Measurements from ENCODE around the gene TSPYL1. TPM values are rescaled to one million over a fixed set of nuclear protein-coding genes. Genes with fewer than 3 reads are reported as not detected.
A peak's percentile ranks its signal among the peaks of the same experiment; 100 is the strongest.
"Not testable (repeated sequence)": the region's sequence is repeated elsewhere in the genome, so short reads cannot be mapped to it uniquely, and the experiment has no call there.

The TSPYL1 gene
- total RNA-seq, 1 donor from 2014 or later = 54.0 TPM

- no peak for ATAC-seq
Measured at GRCh38 chr6:116292553-116292952, 12.8 kb upstream of the TSPYL1 start.

- ATAC-seq = no peak
Measured at GRCh38 chr6:116291701-116292396, 12.1 kb upstream of the TSPYL1 start.

DNA sequence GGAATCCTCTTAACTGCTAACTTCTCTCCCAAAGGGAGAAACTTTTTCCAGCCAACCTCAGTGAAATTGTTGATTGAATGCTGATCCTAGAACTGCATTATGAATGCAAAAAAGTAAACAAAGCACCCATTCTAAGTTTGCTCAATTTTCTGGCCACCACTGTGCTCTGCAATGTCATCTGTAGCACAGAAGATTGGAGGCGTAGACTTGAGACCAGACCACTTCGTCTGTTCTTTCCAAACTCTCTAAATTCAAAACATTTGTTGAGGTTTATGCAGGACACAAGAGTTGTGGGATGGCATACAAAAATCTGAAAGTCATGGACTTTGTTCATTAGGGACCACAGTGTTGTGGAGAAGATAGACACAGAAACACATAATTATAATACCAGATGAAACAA lies 11.1 kb upstream of the TSPYL1 start:
- no peak for ATAC-seq

DNA sequence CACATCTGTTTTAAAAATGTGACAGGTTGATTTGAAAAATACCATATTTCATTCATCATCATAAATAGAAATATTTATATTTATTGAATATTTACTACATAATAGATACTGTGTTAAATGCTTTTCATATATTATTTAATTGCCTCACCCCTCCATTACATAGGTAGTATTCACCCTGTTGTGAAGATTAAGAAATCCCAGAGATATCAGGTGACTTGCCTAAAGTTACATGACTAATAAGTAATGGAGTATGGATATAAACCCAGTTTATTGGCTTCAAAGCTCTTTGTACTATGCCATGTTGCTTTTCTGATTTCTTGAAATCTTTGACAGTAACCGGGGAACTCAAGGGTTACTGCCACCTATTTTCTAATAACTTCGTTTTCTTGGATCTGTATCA lies 10.1 kb upstream of the TSPYL1 start:
- no peak for ATAC-seq

GRCh38 chr6:116287689-116288282 lies 8.1 kb upstream of the TSPYL1 start:
- peak; percentile 74 for ATAC-seq

DNA sequence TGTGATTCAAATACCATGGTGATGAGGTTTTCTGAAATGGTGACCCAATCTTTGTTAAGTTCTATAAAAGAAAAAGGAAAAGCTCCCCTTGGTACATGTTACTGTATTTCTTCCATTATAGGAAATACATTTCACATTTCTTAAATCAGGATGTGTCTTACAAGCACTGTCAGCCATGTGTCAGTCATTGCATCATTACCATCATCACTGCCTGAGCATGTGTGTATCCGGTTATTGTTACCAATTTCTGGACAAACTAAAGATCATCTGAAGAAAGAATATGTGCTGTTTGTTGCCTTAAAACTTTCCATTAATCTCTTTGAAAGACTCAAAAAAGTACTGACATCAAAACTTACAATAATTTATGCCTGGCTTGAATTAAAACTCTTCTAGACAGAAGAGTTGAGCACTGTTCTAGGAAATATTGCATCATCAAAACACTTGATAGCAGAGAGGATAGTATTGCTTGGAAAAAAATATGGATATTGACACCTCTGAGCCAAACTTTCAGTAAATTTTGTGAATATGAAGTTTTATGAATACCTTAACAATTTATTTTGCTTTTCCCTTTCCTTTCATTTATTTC lies 7.1 kb upstream of the TSPYL1 start:
- ATAC-seq = no peak

GRCh38 chr6:116284984-116285383 lies 5.3 kb upstream of the TSPYL1 start:
- ATAC-seq = not testable (repeated sequence)

DNA sequence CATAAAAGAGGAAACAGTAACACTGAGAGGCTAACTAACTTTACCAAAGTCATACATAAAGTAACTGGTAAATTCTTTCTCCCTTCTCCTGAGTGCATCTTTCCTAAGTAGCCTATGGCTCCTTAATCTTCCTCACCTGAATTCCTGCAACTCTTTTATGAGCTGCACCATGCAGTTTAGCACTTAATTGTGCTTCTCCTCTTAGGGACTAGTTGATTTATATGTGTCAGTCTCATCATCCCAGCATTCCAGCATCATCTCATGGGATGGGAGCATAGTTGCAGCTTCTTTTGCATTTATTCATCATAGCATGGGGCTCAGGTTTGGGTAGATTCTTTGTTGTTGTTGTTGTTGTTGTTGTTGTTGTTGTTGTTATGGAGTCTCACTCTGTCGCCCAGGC lies 3.5 kb upstream of the TSPYL1 start:
- ATAC-seq = no peak

- no peak for ATAC-seq
Measured at GRCh38 chr6:116282698-116283097, 3.0 kb upstream of the TSPYL1 start.

DNA sequence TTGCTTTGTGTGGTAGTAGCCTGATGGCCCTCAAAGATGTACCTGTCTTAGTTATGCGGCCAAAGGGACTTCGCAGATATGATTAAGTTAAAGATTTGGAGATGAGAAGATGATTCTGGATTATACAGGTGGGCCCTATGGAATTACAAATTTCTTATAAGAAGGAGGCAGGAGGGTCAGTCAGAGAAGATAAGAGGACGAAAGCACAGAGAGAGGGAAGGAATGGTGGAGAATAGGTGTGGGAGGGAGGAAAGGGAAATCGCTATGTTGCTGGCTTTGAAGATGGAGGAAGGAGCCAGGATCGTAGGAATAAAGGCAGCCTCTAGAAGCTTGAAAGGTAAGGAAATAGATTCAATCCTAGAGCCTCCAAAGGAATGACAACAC lies 1.2 kb upstream of the TSPYL1 start:
- no peak for ATAC-seq

GRCh38 chr6:116280161-116280932 lies 617 bp upstream of the TSPYL1 start:
- no peak for ATAC-seq

- ATAC-seq = peak; percentile 23
Measured at GRCh38 chr6:116278854-116279231, 887 bp downstream of the TSPYL1 start.

GRCh38 chr6:116278481-116278829 lies 1.3 kb downstream of the TSPYL1 start:
- no peak for ATAC-seq

DNA sequence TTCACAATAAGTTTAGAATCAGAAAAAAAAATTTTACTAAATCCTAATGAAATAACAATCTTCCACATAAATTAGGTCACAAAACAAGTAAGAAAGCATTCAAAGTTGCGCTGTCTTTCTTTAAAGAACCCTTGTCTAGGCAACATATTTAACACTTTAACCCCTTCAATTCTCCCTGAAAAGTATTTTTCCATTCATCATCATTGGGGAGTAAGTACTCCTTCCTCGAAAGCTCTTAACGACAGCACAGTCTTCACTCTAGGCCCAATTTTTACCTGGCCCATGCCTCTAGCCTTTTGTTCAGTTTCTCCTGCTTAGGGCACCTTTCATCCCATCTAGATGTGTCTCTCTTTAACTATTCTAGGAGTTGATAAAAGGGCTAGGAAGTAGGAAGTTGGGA lies 2.6 kb downstream of the TSPYL1 start:
- no peak for ATAC-seq

DNA sequence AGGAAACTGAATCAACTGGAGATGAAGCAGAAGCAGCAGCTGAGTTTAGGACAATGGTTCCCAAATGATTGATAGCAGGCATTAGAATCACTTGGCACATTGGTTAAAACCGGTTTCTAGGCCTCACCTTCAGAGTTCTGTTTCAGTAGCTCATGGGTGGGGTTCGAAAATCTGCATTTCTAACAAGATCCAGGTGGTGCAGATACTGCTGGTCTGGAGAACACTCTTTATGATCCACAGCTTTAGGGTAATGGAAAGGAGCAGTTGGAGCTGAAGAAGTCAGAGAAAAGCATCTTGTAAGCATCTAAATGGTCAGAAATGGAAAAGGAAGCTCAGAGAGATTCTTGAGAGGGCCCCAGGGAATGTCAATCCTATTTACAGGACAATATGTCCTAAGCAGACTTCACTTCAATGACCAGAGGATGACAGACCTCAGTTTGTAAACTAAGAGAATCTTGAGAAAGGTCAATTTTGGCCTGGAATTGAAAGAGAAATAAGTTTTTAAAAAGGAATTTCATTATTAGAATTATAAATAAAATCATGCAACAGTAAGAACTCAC lies 8.5 kb downstream of the TSPYL1 start:
- no peak for ATAC-seq

DNA sequence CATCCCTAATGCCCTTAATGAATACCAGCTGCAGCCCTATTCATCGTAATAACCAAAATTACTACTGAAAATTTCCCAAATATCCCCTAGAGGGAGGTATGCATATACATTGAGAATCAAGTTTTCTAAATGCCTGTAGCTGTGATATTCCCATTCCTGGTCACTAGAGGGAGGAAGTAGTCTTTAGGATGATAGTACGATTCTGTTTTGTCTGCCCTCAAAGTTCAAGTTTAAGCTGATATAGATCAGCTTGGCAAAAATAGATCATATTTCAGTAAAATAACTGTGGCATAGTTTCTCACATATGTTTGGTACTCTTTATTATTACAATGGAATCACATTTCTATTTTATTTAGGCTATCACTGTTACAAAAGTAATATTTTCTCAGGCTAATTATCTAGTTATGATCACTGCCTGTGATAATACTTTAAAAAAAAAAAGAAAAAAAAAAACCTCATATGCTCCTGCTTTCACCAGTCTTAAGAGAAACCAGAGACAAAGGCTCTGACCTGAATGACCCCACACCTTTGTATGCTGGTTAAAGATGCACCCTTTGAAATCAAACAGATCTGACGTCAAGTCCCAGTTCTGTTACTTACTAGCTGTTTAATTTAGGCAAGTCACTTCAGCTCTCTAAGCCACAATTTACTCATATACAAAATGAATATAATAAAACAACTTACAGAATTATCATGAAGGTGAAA lies 11.0 kb downstream of the TSPYL1 start:
- ATAC-seq = peak; percentile 66

- no peak for ATAC-seq
Measured at GRCh38 chr6:116267836-116268588, 11.7 kb downstream of the TSPYL1 start.

GRCh38 chr6:116266803-116267202 lies 12.9 kb downstream of the TSPYL1 start:
- no peak for ATAC-seq

DNA sequence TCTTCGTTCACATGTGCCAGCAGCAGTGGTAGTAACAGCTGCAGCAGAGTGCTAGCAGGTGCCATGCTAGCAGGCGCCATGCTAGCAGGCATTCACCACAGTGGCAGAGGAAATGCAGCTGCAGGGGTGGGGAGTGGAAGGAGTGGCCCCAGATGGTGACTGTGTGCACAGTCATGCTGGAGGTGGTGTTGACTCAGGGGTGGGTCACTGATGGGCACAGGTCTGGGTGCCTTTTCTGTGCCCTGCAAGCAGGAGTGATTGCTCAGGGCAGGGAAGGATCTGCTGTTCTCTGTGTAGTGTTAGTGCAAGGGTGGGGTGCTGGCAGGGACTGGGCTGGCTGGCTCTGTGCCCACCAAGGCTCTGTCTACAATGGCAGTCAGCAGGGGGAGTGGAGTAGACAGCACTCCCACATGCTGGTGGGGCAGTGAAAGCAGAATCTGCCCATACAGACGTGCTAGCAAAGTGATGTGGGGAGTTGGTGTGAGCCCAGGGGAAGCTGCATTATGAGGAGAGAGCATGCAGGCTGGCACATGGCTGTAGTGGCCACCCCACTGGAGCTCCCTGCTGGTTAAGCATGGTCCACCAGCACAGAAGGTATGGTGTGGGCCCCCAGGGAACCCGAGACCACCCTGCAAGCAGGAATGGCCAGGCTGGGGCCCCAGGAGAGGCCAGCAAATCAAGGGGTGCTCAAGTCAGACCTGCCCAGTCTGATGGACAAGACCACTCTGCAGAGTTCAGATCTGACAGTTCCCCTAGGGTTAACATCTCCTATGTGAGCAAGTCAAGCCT lies 14.5 kb downstream of the TSPYL1 start:
- ATAC-seq = peak; percentile 100

GRCh38 chr6:116263353-116263752 lies 16.4 kb downstream of the TSPYL1 start:
- no peak for ATAC-seq

GRCh38 chr6:116258520-116258919 lies 21.2 kb downstream of the TSPYL1 start:
- no peak for ATAC-seq

Data from esophagus mucosa (tissue), 1 donor.